Right atrium auricular region (tissue), 2 donors: ENCODE results near the gene ELMOD3. TPM values are rescaled to one million over a fixed set of nuclear protein-coding genes. Genes with fewer than 3 reads are reported as not detected.

Source experiments
- DNase-seq: peaks from one replicate; pipeline ENCODE4 v3.0.0-alpha.2; 2019; ENCODE audit warnings: low spot score
- H3K27ac ChIP-seq, 2 donors: fragments of 200-600 bp; sonication (generic); 1 replicate in 1 of 2; 2 replicates in 1 of 2; pipeline ENCODE4 v1.5.1; 2016 to 2019
- H3K27me3 ChIP-seq, 2 donors: fragments of 200-600 bp; sonication (generic); one replicate each; pipeline versions ENCODE4 v1.5.1 to v1.6.0; 2017 to 2019
- H3K36me3 ChIP-seq: fragments of 200-600 bp; sonication (generic); one replicate; pipeline ENCODE4 v1.5.1; 2016
- H3K4me1 ChIP-seq, 2 donors: fragments of 200-600 bp; sonication (generic); one replicate each; pipeline versions ENCODE4 v1.5.1 to v1.6.0; 2017 to 2019
- H3K4me3 ChIP-seq, 2 donors: fragments of 200-600 bp; sonication (generic); 1 replicate in 1 of 2; 2 replicates in 1 of 2; pipeline ENCODE4 v1.5.1; 2017 to 2019; ENCODE audit warnings: mild to moderate bottlenecking in 1 of 2, moderate library complexity in 1 of 2
- H3K9me3 ChIP-seq, 2 donors: fragments of 200-600 bp; sonication (generic); one replicate each; pipeline ENCODE4 v1.5.1; 2019
- total RNA-seq, 2 donors: library from RNA; depleted of rRNA; stranded (reverse); fragments of >200 nt; gene quantifications; one replicate each; pipeline ENCODE4 v1.1.0, GENCODE V29; 2016
- TF ChIP-seq, protein P1 (sequence below), 2 donors: fragments of 200-600 bp; sonication (generic); IDR thresholded peaks; one replicate each; pipeline ENCODE4 v1.5.1; 2019; ENCODE audit warnings: antibody characterized with exemption in 2 of 2

ELMOD3 gene
- total RNA-seq, 2 donors from 2014 or later = 8.4 to 11.1 TPM

- Histone ChIP-seq H3K4me1 (peaks cover 0 to 46% of the 10 kb centered on the region in 2 donors), H3K4me3 (no peak overlapping the region), H3K36me3 (no peaks in the 10 kb centered on the region), H3K27ac (no peak overlapping the region), H3K9me3 (no peaks in the 10 kb centered on the region), H3K27me3 (no peaks in the 10 kb centered on the region)
- DNase-seq = no peak
- TF ChIP-seq, protein P1, sequence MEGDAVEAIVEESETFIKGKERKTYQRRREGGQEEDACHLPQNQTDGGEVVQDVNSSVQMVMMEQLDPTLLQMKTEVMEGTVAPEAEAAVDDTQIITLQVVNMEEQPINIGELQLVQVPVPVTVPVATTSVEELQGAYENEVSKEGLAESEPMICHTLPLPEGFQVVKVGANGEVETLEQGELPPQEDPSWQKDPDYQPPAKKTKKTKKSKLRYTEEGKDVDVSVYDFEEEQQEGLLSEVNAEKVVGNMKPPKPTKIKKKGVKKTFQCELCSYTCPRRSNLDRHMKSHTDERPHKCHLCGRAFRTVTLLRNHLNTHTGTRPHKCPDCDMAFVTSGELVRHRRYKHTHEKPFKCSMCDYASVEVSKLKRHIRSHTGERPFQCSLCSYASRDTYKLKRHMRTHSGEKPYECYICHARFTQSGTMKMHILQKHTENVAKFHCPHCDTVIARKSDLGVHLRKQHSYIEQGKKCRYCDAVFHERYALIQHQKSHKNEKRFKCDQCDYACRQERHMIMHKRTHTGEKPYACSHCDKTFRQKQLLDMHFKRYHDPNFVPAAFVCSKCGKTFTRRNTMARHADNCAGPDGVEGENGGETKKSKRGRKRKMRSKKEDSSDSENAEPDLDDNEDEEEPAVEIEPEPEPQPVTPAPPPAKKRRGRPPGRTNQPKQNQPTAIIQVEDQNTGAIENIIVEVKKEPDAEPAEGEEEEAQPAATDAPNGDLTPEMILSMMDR (IDR thresholded peaks at IDR 0.05) = no peak
Observed at GRCh38 chr2:85439986-85440385, 85.4 kb downstream of the ELMOD3 start.

DNA sequence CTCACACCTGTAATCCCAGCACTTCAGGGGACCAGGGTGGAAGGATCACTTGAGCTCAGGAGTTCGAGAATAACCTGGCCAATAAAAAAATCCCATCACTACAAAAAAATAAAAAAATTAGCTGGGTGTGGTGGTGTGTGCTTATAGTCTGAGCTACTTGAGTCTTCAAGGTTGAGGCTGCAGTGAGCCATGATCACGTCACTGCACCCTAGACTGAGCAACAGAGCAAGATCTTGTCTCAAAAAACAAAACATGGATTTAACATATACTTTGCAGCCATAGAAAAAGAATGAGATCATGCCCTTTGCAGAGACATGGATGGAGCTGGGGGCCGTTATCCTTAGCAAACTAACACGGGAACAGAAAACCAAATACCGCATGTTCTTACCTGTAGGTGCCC lies 86.2 kb downstream of the ELMOD3 start:
- H3K27ac ChIP-seq = no peak overlapping the region
- no peak for DNase-seq
- no peak overlapping the region for H3K4me3 ChIP-seq
- H3K9me3 ChIP-seq = no peaks in the 10 kb centered on the region
- TF ChIP-seq, protein P1 (IDR thresholded peaks at IDR 0.05) = no peak
- H3K27me3 ChIP-seq = no peaks in the 10 kb centered on the region
- peaks cover 0 to 46% of the 10 kb centered on the region in 2 donors for H3K4me1 ChIP-seq
- no peaks in the 10 kb centered on the region for H3K36me3 ChIP-seq

Other genes starting within 250 kb of the ELMOD3 start
- 1 to 10 TPM; 3.1 to 4.0 TPM for gene TCF7L1, start 221.4 kb upstream of the ELMOD3 start, total RNA-seq
- 10 to 100 TPM; 89.3 to 99.5 TPM for gene TGOLN2, start 26.8 kb upstream of the ELMOD3 start, total RNA-seq
- gene RETSAT, start 241 bp upstream of the ELMOD3 start, total RNA-seq = 10 to 100 TPM; 34.2 to 40.8 TPM
- gene CAPG, start 55.6 kb downstream of the ELMOD3 start, total RNA-seq = 10 to 100 TPM in 1 of 2 donors, 1 to 10 TPM in 1; 8.7 to 43.4 TPM
- not detected for gene SH2D6, start 63.9 kb downstream of the ELMOD3 start, total RNA-seq
- 100 to 1,000 TPM in 1 of 2 donors, 10 to 100 TPM in 1; 95.6 to 101 TPM for gene MAT2A, start 184.4 kb downstream of the ELMOD3 start, total RNA-seq
- gene GGCX, start 206.7 kb downstream of the ELMOD3 start, total RNA-seq = 10 to 100 TPM; 18.0 to 23.3 TPM
- 10 to 100 TPM; 11.9 to 26.1 TPM for gene VAMP8, start 222.8 kb downstream of the ELMOD3 start, total RNA-seq
- 10 to 100 TPM; 37.2 to 61.7 TPM for gene VAMP5, start 229.7 kb downstream of the ELMOD3 start, total RNA-seq
- 100 to 1,000 TPM; 109 to 194 TPM for gene RNF181, start 241.0 kb downstream of the ELMOD3 start, total RNA-seq
- 10 to 100 TPM; 15.8 to 21.7 TPM for gene TMEM150A, start 247.9 kb downstream of the ELMOD3 start, total RNA-seq